GM21825 (cell line): ENCODE measurements around the gene SFTPD.
"Not testable (repeated sequence)": the region's sequence is repeated elsewhere in the genome, so short reads cannot be mapped to it uniquely, and the experiment has no call there.

Experiments used
- ATAC-seq: cut with Tn5 transposase; IDR thresholded peaks from one replicate; pipeline ENCODE4 v1.9.1; 2021; ENCODE audit warnings: mild to moderate bottlenecking, moderate library complexity; ENCODE audit not compliant: unreplicated experiment

Gene SFTPD

DNA sequence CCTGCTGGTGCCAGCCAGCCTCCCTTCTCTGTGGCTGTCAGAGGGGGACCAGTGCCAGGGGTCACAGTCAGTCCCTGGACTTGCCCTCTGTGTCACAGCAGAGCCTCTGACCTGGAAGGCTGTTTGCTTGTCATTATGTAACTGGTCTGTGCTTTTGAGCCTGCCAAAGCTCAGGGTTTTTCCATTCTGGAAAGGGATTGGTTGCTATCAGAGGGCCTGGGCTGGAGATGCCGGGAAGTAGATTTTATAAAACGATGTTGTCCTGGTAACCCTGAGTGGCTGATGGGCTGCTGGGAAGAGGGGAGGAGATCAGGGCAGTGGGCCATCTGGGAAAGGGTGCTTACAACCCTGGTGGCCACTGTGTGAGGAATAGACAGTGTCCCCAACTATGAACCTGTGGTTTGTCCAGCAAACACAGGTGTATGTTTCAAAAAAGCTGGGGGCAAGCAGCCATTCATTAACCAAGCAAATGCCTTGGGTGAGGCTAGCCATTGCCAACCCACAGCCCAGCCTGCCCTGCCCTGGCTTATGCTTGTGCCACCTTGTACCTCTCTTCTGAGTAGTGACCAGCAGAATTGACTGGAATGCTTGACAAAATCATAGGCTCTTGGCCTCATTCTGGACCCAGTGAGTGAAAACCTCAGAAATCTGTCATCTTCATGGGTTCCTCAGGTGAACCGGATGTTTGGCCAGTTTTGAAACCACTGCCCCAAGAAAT, 21.6 kb downstream of the SFTPD start:
- no peak for ATAC-seq

DNA sequence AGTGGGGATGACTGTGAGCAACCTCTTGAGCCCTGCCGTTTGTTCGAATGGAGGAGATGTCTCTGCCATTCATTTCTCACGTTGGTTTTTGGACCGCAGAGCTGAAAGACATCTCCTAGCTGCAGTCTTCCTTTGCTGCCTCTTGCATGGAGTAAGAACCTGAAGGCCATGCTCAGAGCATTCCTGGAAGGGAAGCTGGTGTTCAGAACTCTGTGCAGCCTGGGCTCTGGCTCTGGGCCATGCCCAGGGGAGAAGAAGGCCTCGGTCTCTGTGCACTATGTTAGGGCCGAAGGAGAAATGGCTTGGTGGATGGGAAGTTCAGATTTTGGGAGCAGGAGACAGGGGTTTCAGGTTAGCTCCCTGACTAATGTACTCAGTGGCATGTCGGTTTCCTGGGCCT, 22.9 kb downstream of the SFTPD start:
- no peak for ATAC-seq

DNA sequence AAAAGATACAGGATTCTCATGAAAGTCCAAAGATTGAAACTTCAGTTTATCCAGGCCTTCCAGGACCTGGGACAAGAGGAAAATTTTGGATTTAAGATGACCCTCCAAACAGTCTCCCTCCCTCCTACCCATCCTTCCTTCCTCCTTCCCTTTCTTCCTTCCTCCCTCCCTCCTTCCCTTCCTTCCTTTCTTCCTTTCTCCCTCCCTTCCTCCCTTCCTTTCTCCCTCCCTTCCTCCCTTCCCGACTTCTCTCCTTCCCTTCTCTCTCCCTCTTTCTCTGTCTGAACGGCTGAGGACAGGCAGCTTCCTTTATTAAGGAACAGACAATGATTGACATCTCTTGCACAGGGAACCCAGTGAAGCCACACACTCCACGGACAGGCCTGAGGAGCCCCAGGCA, 23.3 kb downstream of the SFTPD start:
- no peak for ATAC-seq

DNA sequence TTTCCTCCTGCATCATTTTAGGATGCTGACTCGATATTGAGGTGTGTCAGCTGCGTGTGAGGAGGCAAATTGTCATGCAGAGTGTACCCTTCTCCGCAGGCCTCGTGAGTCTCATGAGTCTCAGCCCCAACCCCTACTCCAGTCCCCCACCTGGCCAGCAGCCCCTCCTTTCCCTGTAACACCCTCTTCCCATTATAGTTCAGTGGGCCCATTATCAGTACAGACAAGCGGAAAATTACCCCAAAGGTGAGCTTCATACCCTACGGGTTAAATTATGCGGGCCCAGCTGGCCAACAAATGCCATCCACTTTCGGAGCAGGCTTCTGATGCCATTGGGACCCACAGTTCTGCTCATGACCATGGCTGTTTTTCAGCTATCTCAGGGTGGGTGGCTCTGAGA, 25.2 kb downstream of the SFTPD start:
- no peak for ATAC-seq

DNA sequence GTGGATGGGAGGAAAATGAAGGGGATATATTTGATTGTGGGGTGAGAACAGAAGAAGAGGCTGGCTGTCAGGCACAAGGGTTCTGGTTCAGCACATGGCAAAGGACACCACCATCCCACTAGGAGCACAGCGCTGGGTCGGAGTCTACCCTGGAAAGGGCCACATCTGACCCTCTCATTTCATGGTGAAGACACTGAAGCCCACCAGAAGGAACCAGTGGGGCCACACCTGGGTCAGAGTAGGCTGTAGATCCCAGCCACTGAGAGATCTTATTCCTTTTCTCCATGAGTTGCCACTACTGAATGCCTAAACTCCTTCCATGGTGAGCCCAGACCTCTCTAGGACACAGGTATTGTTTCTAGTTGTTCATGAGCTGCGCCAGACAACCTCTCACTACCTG, 25.8 kb downstream of the SFTPD start:
- ATAC-seq, result no peak

DNA sequence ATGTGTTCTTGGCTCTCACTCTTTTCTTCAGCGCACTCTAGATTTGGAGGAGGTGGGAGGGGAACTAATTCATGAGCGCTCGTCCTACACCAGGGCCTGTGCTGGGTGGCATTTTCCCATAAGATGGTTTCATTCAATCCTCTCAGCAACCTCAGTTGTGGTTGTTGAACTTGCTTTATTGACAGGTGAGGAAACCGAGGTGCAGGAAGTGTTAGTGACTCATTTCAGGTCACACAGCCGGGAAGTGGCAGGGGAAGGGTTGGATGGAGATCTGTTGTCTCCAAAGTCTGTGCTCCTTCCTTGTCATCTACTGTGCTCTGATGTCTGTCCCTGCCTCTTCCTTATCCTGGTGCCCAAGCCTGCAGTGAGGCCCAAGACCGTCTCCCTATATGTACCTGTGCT, 26.9 kb downstream of the SFTPD start:
- not testable (repeated sequence) for ATAC-seq

DNA sequence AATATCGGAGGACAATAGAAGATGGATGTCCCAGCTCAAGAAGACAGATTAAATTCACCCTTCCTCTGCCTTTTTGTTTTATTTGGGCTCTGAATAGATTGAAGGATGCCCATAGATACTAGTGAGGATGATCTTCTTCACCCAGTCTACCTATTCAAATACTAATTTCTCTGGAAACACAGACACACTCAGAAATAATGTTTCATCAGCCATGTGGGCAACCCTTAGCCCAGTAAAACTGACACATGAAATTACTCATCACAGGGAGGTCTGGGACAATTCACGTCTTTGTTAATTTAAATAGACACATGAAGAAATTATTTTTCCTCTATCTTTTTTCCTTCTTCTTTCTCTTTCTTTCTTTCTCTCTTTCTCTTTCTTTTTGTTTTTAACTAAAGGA, 33.1 kb downstream of the SFTPD start:
- not testable (repeated sequence) for ATAC-seq

DNA sequence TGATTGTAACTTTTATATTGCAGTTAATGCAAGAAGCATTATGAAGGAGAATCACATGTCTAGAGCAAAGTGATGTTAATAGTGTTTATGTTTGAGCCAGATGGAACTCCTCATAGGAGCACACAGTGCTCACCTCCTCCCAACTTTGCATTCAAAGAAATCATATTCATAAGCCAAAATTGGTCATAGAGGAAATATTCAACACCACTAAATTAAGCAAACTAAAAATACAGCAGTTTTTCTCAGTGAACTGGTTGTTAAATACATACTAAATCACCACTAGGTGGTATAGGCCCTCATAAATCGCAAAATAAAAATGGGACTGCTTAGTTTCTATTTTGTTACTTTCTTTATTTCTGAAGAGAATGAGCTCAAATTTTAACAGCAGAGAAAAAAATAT, 34.4 kb downstream of the SFTPD start:
- ATAC-seq, result not testable (repeated sequence)

DNA sequence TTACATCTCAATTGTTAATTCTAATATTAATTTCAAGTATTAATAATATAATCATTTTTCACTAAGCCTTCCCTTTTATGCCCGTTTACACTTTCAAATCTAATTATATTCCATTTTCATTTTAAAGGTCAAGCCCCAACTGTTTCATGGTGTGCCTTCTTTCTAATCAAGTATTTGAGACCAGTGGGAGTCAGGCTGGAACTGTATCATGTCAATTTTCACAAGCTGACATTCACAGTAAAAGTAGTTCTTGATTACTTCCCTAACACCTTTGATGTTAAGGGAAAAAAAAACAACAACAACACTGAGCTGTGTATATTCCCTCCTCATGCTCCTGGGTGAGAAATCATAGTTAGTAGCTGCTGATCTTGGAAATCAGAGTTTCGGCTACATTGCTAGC, 38.1 kb downstream of the SFTPD start:
- ATAC-seq, result no peak

DNA sequence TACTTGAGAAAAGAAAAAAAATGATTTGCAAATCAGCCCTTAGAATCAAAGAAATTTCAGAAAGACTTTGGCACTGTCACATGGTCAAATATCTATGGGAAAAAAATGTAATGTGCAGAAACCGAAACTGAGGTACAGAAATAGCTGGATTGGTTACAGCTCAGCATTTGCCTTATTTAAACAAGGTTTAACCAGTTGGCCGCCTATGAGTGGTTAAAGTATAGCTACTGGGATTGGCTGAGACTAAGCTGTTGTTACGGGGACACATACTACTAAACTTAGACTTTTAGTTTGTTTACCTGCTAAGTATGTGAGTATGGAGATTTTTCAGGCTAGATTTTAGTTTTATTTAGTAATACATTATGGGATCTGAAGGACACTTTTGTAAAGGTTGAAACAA, 38.6 kb downstream of the SFTPD start:
- ATAC-seq, result no peak

DNA sequence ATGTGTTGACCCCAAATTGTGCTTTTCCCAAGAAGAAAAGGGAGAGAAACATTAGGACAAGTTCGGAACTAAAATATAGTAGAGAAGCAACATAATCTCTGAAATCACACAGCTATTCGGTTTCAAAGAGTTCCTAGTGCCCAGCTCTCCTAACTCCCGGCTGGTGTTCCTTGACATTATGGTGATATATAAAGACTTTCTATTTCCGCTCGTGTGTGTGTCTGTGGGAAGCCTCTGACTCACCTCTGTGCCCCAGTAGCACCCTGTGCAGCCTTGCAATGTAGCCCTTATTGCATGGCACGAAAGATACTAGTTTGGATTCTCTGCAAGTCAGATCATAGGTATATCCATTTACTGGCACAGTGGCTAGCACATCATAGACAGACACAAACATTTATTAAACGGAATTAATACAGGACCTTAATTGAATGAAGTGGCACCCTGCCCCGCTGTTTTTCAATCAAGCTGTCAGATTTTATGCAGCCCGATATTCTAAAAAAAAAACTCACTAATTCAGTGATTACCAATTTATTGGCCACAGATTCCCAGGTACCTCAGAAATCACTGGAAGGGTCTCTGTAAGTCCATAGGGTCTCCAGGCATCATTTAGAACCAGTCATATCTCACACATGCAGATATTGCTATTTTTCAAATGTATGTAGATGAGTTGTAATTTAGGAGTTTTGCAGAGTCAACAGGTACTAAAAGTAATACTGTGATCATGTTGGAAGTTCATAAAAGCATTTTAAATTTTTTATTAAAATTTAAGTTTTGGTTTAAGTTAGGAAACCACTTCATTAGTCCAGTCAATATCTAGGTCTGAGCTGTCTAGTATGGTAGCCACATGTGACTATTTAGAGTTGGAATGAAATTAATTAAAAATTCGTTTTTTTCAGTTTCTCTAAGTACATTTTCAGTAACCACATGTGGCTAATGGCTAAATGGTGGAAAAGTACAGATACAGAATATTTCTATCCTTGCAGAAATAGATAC, 43.3 kb downstream of the SFTPD start:
- ATAC-seq, result no peak

DNA sequence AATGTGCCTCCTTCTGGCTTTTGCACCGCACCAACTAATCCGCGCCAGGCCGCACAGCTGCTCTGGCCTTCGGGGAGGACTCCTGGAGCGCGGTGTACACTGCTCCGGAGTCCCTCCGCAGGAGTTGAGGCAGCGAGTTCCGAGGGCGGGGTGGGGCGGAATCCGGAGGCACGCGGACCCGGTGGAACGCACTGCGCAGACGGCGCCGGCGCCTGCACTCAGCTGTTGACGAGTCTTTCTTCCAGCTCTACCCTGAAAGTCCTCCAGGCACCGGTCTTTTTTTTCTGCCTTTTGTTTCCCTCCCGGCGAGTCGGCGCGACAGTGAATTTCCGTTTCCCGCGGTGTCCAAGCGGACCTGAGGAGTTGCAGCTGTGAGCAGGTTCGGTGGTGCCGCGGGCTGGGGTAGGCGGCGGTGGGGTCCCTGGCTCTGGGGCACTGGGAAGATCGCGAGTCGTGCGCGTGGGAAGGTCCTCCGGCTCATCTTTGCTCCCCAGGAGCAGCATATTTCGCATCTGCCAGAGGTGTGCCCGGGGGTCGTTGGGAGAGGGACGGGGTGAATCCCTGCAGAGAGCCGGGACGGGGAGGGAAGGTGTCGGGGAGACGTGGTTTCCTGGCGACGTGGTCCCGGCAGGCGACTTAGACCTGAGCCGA, 44.1 kb downstream of the SFTPD start:
- ATAC-seq, result peak; percentile 54

DNA sequence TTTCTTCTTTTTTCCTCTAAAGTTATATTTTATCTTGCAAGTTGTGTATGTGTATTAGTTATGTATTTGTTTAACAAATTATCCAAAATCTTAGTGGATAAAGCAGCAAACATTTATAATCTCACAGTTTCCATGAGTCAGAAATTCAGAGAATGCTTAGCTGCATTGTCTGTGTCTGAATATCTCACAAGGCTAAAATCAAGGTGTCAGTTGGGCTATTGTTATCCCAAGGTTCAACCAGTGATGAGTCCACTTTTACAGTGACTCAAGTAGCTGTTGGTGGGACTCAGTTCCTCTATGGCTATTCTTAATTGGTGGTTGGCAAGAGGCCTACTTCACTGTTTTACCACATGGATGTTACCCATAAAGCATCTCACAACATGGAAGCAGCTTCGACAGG, 47.3 kb downstream of the SFTPD start:
- not testable (repeated sequence) for ATAC-seq

DNA sequence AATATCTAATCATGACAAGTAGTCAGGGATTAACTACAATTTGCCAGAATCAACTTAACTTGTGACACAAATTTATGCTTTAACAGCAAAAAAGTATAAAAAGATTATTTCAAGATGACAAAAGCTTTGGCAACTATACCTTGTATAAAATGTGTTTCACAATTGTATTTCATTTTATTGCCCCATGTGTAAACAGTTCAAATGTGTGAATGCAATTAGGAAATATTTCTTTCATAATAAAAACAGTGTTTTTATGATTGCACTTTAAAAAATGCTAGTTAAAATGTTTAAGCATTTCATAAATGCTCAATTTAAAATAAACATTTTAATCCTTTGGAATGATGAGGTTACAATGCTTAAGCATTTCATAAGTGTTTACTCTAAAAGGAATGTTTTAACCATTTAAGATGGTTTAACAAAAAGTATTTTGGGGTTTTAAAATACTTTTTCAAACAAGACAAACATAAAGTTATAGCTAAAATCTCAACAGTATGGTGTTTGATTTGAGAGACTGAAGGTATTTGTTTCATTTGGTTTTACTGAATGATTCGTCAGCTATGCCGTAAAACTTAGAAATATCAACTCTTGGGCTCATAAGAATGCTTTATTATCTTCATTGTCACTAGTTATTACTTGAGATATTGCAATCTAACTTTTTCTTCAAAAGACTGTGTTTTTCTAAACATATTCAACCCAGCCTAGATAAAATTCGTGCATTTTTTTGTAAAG, 50.1 kb downstream of the SFTPD start:
- ATAC-seq, result no peak

DNA sequence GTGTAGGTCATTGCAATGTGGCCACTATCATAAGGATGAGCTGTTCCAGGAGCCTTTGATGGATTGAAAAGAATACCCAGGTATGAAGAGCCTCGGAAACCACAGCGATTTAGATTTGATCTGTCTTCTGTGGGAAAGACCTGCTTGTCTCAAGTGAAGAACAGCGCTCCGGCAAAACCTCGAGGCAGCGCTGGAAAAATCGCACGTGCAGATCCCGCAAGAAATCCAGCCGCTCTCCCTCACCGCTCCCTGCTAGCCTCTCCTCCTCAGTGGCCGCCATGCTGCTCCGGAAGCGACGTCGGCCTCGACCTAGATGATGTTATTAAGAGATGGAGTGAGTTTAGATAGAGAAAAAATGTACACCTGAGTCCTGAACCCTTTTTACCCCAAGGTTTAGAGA, 56.0 kb downstream of the SFTPD start:
- ATAC-seq, result not testable (repeated sequence)

DNA sequence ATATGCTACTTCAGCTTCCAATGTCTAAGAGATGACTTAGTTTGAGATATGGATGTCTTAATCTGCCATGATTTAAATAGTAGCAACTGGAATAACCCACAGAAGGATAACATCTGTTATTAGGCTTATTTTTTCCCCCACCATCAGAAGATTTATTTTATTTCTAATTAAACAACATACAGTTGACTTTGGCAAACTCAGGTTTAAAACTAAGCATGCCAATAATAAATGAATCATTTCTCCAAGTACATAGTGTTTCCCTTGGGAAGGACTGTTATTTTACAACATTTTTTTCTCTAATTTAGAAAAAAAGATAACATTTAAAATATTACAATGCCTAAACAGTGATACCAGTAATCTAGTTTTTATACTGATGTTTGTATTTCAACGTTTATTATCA, 58.4 kb downstream of the SFTPD start:
- ATAC-seq, result no peak

DNA sequence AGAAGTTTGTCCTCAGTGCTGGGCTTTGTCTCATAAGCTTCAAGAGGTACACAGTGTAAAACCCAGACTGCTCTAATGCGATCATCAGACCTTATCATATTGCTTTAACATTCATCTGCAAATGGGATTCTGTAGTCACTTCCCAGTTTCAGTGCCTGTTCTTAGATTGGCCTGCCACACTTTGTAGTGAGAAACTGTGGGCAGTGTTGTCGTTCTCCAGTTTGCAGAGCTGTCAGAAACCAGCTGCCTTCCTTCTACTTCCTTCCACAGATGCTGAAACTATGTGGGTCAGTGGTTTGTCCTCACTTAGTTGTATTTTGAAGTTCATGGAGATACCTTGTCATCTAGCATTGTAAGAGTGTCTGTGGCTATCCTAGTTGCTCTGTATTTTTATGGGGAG, 59.9 kb downstream of the SFTPD start:
- ATAC-seq, result not testable (repeated sequence)
